AG04449 (cell line): ENCODE results near the gene CCDC138.

Experiments used
- CTCF ChIA-PET: fragments of 350-600 bp; formaldehyde crosslinking; extraction: SDS; loops from one replicate; lab custom pipeline; 2021; ENCODE audit warnings: antibody characterized with exemption; lab: Yijun Ruan, JAX
- POLR2A ChIA-PET: fragments of 400-600, 350-600 bp; formaldehyde crosslinking; extraction: SDS; loops from one replicate; lab custom pipeline; 2020; ENCODE audit warnings: antibody characterized with exemption, inconsistent platforms; lab: Yijun Ruan, JAX
- DNase-seq: peaks from one replicate; pipeline ENCODE4 v3.0.0-alpha.2; 2010; ENCODE audit warnings: low read depth, low spot score
- H3K4me3 ChIP-seq: 2 replicates; pipeline ENCODE4 v1.5.1; 2011; ENCODE audit warnings: low read depth, mild to moderate bottlenecking, control low read depth, low read length
- TF ChIP-seq, protein P1 (sequence below): IDR thresholded peaks from one replicate; pipeline ENCODE4 v1.5.1; 2011; ENCODE audit warnings: mild to moderate bottlenecking, moderate library complexity, low read length, control low read depth, inconsistent platforms; ENCODE audit not compliant: insufficient read depth; ENCODE audit errors: missing control alignments

CCDC138 gene

GRCh38 chr2:108910541-108911396 lies 124.2 kb downstream of the CCDC138 start:
- no peak for DNase-seq
- no peak overlapping the region for H3K4me3 ChIP-seq
- ChIA-PET POLR2A (no interaction called here), CTCF (interaction anchor here (2.5 kb wide), 1 partner anchor 17 kb away, joined by 9 read pairs; no protein-coding TSS in a partner anchor)
- TF ChIP-seq, protein P1, sequence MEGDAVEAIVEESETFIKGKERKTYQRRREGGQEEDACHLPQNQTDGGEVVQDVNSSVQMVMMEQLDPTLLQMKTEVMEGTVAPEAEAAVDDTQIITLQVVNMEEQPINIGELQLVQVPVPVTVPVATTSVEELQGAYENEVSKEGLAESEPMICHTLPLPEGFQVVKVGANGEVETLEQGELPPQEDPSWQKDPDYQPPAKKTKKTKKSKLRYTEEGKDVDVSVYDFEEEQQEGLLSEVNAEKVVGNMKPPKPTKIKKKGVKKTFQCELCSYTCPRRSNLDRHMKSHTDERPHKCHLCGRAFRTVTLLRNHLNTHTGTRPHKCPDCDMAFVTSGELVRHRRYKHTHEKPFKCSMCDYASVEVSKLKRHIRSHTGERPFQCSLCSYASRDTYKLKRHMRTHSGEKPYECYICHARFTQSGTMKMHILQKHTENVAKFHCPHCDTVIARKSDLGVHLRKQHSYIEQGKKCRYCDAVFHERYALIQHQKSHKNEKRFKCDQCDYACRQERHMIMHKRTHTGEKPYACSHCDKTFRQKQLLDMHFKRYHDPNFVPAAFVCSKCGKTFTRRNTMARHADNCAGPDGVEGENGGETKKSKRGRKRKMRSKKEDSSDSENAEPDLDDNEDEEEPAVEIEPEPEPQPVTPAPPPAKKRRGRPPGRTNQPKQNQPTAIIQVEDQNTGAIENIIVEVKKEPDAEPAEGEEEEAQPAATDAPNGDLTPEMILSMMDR = no peak

DNA sequence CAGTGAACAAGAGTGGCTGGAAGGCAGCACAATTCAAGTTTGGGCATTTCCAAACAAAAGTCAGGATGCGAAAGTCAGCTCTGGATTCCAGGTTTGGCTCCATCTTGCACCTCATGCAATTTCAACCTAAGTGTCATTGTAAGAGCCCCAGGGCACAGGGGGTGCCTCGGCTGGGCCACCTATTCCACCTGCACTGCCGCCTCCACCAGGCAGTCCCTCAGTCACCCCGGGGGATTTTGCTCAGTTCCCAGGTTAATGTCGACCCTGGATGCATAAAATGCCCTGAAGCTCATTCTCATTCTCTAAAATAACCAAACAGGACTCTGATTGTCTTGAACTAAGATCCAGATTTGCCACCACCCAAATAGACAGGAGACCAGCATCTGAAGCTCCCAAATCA lies 124.8 kb downstream of the CCDC138 start:
- CTCF ChIA-PET = interaction anchor here (2.5 kb wide), 1 partner anchor 17 kb away, joined by 9 read pairs; no protein-coding TSS in a partner anchor
- DNase-seq = no peak
- no peak overlapping the region for H3K4me3 ChIP-seq
- POLR2A ChIA-PET = no interaction called here
- TF ChIP-seq, protein P1 = no peak

- POLR2A ChIA-PET = no interaction called here
- CTCF ChIA-PET = interaction anchor here (0.7 to 2.5 kb wide), 2 partner anchors 16 to 36 kb away, joined by 3 to 9 read pairs; no protein-coding TSS in a partner anchor
- TF ChIP-seq, protein P1 = no peak
- DNase-seq = no peak
- H3K4me3 ChIP-seq = no peak overlapping the region
Observed at GRCh38 chr2:108911807-108912628, 125.4 kb downstream of the CCDC138 start.

DNA sequence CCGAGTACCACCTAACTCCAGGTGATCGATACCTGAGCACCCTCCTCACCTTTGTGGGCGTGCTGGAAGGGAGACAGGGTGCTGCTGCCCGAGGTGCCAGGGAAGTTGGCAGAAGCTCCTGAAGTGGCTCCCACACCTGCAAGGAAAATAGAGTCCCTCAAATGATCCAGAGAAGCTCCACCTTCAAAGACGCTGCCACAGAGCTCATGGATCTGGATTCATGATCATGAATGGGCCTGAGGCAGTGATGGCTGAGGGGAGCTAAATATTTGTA lies 126.0 kb downstream of the CCDC138 start:
- CTCF ChIA-PET = interaction anchor here (0.7 to 2.5 kb wide), 2 partner anchors 16 to 37 kb away, joined by 3 to 9 read pairs; no protein-coding TSS in a partner anchor
- POLR2A ChIA-PET = no interaction called here
- TF ChIP-seq, protein P1 = no peak
- no peak for DNase-seq
- H3K4me3 ChIP-seq = no peak overlapping the region

GRCh38 chr2:108916122-108916795 lies 129.7 kb downstream of the CCDC138 start:
- ChIA-PET POLR2A (no interaction called here), CTCF (interaction anchor here (1.5 to 2.7 kb wide), 2 partner anchors 12 to 820 kb away, joined by 4 to 21 read pairs; no protein-coding TSS in a partner anchor)
- DNase-seq = no peak
- TF ChIP-seq, protein P1 = no peak
- no peak overlapping the region for H3K4me3 ChIP-seq
